Measurements from ENCODE around the gene MAP4. TPM values are rescaled to one million over a fixed set of nuclear protein-coding genes. Genes with fewer than 3 reads are reported as not detected.
A peak's percentile ranks its signal among the peaks of the same experiment; 100 is the strongest.
"Not testable (repeated sequence)": the region's sequence is repeated elsewhere in the genome, so short reads cannot be mapped to it uniquely, and the experiment has no call there.

MAP4 gene
- total RNA-seq, 2 donors from 2014 or later = 152 to 169 TPM

- H3K27me3 Mint-ChIP-seq (ENCODE audit: insufficient read depth) = no peaks in the 10 kb centered on the region
- Histone ChIP-seq H3K36me3 (ENCODE audit: control insufficient read depth, insufficient read depth, low read length) (peaks cover 38% of the 10 kb centered on the region), H3K27ac (ENCODE audit: low read depth, low read length) (no peak overlapping the region), H3K4me1 (ENCODE audit: control insufficient read depth, insufficient read depth, low read length) (no peaks in the 10 kb centered on the region), H3K4me3 (ENCODE audit: low read length) (peak overlapping the region; percentile 34), H3K9ac (ENCODE audit: extremely low read depth, low read length, poor library complexity, severe bottlenecking) (no peak overlapping the region), H3K27me3 (ENCODE audit: control insufficient read depth, insufficient read depth, low read length, poor library complexity, severe bottlenecking) (no peaks in the 10 kb centered on the region), H3K9me3 (ENCODE audit: control insufficient read depth, low read length) (peaks cover 33% of the 10 kb centered on the region)
- DNase-seq = no peak
- no peak for TF ChIP-seq CTCF (conservative IDR thresholded peaks at IDR 0.05)
- H3K4me1 Mint-ChIP-seq = peaks cover 5% of the 10 kb centered on the region
- peak overlapping the region; percentile 1 for H3K27ac Mint-ChIP-seq
- H3K9me3 Mint-ChIP-seq = peaks cover 30% of the 10 kb centered on the region
- peaks cover 46% of the 10 kb centered on the region for H3K36me3 Mint-ChIP-seq (ENCODE audit: low read depth)
- no peak overlapping the region for H3K4me3 Mint-ChIP-seq
- WGBS, 2 experiments (ENCODE audit: insufficient coverage in 1 of 2, insufficient read length in 1 of 2) = 91 to 94% methylated on average over 3 of the region's 3 CpGs
Measured at GRCh38 chr3:48064292-48064829, 48.1 kb upstream of the MAP4 start.

- not testable (repeated sequence) for H3K9ac ChIP-seq (ENCODE audit: extremely low read depth, low read length, poor library complexity, severe bottlenecking); H3K4me3 Mint-ChIP-seq; H3K27me3 Mint-ChIP-seq (ENCODE audit: insufficient read depth); H3K27me3 ChIP-seq (ENCODE audit: control insufficient read depth, insufficient read depth, low read length, poor library complexity, severe bottlenecking); H3K27ac Mint-ChIP-seq; H3K4me3 ChIP-seq (ENCODE audit: low read length); H3K4me1 Mint-ChIP-seq; H3K27ac ChIP-seq (ENCODE audit: low read depth, low read length); H3K4me1 ChIP-seq (ENCODE audit: control insufficient read depth, insufficient read depth, low read length); DNase-seq
- Histone ChIP-seq H3K9me3 (ENCODE audit: control insufficient read depth, low read length) (peaks cover 42% of the 10 kb centered on the region), H3K36me3 (ENCODE audit: control insufficient read depth, insufficient read depth, low read length) (peaks cover 43% of the 10 kb centered on the region)
- peaks cover 40% of the 10 kb centered on the region for H3K9me3 Mint-ChIP-seq
- H3K36me3 Mint-ChIP-seq (ENCODE audit: low read depth) = peaks cover 51% of the 10 kb centered on the region
- WGBS, 2 experiments (ENCODE audit: insufficient coverage in 1 of 2, insufficient read length in 1 of 2) = 97 to 100% methylated on average over 2 to 25 of the region's 33 CpGs
Measured at GRCh38 chr3:48061586-48061985, 45.4 kb upstream of the MAP4 start.

GRCh38 chr3:48058091-48058490 is 41.9 kb upstream of the MAP4 start:
- peaks cover 45% of the 10 kb centered on the region for H3K36me3 Mint-ChIP-seq (ENCODE audit: low read depth)

More at GRCh38 chr3:48058091-48058490, 41.9 kb upstream of the MAP4 start:
- H3K4me1 ChIP-seq (ENCODE audit: control insufficient read depth, insufficient read depth, low read length) = no peaks in the 10 kb centered on the region
- no peak overlapping the region for H3K9ac ChIP-seq (ENCODE audit: extremely low read depth, low read length, poor library complexity, severe bottlenecking)
- whole genome bisulfite sequencing, 2 experiments (ENCODE audit: insufficient coverage in 1 of 2, insufficient read length in 1 of 2) = 97 to 100% methylated on average over 1 to 3 of the region's 6 CpGs
- no peaks in the 10 kb centered on the region for H3K27me3 Mint-ChIP-seq (ENCODE audit: insufficient read depth)
- peaks cover 46% of the 10 kb centered on the region for H3K9me3 Mint-ChIP-seq
- TF ChIP-seq CTCF (conservative IDR thresholded peaks at IDR 0.05) = no peak
- no peaks in the 10 kb centered on the region for H3K27me3 ChIP-seq (ENCODE audit: control insufficient read depth, insufficient read depth, low read length, poor library complexity, severe bottlenecking)
- peaks cover 38% of the 10 kb centered on the region for H3K9me3 ChIP-seq (ENCODE audit: control insufficient read depth, low read length)
- no peaks in the 10 kb centered on the region for H3K4me1 Mint-ChIP-seq
- peaks cover 44% of the 10 kb centered on the region for H3K36me3 ChIP-seq (ENCODE audit: control insufficient read depth, insufficient read depth, low read length)
- H3K4me3 Mint-ChIP-seq = no peak overlapping the region
- no peak overlapping the region for H3K27ac Mint-ChIP-seq
- DNase-seq = no peak
- H3K4me3 ChIP-seq (ENCODE audit: low read length) = peak overlapping the region; percentile 13
- H3K27ac ChIP-seq (ENCODE audit: low read depth, low read length) = no peak overlapping the region
